ENCODE results near the gene MAP1B.

DNA sequence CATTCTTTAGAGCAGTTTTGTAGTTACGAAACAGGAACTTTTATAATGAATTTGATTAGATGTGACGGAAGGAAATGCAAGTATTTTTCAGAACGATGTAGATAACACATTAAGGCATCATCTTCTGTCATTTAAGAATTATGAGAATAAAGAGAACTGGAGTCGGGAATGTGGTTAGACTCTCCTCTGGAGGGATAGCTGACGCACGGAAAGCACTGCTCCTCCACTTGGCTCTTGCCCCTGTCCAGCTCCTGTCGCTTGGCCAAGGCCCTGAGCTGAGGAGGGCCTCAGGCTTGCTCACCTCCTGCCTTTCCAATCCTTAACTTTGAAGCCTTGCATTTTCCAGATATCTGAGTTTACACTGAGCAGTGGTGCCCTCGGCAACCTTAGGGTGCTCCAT is 60.5 kb downstream of the MAP1B start:
- TF ChIP-seq EZH2phosphoT487 (IDR thresholded peaks at IDR 0.05) (no peak), CTCF (IDR thresholded peaks at IDR 0.05) (no peak), EZH2 (IDR thresholded peaks at IDR 0.05) (no peak)
